ENCODE measurements around the gene CCDC184.
"Not testable (repeated sequence)": the region's sequence is repeated elsewhere in the genome, so short reads cannot be mapped to it uniquely, and the experiment has no call there.

CCDC184 gene

DNA sequence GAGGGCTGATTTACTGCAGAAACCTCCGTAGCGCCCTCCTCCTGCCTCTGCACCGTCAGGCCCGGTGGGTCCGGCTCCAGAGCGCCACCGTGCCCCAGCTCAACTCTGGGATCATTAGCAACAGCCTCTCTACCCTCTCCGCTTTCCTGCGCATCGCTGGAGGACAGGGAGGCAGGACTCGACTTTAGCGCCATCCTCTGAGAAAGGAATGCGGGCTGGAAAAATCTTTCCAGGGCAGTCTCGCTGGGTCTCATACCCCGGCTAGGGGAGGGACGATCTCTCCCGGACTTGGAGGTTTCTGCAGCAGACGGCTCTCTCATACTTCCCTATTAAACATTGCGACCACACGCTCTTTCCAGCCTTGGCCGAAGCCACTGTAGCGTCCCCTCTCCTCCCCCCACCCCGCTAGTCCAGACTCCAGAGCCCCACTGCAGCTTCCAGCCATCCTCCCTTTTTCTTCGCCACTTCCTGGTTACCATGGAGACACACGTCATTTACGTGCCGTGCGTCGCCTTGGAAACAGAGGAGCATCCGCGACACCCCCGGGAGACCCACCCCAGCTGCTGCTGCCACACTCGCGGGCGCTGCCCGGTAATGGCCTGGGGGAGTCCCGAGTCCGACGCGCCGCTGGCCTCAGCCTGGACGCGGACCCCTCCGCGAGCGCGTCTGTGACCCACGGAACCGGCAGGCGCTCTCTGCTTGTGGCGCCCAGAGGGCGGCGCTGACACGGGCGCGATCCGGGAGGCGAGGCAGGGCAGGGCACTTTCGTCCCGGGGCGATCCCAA, at the start of gene CCDC184:
Gene CCDC184, plus strand, starts transcription at position 554 of the 785 bp plus-strand sequence. CDS start 479 bp downstream, outside the sequence.
- DNase-seq: peak; percentile 83

DNA sequence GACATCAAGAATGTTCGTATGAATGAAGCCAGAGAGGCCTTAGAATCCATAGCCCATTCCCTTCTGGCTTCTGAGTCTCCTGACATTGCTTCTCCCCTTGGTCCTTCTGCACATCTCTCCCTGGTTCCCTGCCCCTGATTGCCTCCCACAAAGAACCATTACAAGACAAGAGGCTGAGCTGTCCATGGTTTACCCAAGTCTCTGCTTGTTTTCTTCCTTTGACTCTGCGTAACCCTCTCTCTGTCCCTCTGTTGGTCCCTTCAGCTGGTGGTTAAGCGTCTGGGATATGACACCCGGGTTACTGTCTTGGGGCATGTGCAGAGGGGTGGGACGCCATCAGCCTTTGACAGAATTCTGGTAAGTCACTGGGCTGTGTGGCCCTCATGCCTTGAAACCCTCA, 48.4 kb upstream of the CCDC184 start:
- DNase-seq: no peak

DNA sequence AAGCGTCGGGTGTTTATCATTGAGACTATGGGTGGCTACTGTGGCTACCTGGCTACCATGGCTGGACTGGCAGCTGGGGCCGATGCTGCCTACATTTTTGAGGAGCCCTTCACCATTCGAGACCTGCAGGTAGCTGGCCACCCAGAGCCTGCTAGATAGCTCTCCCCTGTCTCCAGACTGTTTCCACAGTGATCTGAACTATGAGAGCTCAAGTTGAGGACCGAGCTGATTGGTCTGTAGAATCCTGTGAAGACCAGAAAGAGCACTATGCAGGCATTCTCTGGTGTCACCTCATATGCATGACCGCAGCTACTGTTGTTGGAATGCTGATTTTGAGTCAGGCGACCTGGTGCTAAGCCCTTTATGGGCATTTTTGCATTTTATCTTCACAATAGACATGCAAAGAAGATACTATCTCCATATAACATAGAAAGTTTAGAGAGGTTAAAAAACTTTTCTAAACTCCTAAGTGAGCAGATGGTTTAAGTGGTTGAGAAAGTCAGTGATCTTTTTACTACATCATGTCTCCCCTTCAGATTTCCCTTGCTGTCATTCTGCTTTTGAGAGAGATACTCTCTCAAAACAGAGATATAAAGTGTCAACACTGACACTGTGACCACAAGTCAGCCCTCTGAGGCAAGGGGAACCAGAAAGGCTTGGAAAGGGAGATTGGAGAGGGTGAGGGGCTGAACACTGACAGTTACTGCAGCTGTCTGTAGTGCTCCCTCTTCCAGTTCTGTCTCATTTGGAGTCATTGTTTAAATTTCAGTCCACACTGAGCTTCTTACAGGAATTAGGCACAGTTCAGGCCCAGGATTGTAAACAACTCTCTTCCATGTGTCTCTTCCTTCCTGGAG, 40.4 kb upstream of the CCDC184 start:
- peak; percentile 25 for DNase-seq

DNA sequence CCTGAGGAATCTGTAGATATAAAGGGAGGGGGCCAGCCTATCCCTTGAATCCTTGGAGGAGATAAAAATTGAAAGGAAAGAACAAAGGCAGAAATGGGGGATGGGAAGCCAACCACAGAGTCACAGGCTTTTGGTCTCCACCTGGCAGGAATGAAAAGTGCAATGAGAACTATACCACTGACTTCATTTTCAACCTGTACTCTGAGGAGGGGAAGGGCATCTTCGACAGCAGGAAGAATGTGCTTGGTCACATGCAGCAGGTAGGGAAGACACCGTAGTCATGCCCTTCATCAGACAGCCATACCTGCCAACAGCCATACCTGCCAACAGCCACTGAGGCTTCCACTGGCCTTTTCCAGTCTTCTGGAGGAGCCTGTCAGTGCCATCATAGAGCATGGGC, 39.5 kb upstream of the CCDC184 start:
- DNase-seq: no peak

DNA sequence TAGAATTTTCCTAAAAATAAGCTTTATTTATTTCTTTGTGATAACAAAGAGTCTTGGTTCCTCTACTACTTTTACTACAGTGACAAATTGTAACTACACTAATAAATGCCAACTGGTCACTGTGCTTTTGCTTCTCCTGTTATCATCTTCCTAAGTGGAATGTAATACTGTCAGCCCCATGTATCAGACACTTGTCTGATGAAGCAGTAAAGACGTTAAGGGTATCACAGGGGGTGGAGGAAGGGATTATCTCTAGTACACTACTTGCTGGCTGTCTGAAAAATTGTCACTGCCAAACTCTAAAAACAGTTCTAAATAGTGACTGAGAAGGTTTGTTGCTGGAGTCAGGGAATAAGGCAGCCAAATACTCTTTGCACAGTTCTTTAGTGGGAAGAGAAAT, 37.5 kb upstream of the CCDC184 start:
- no peak for DNase-seq

DNA sequence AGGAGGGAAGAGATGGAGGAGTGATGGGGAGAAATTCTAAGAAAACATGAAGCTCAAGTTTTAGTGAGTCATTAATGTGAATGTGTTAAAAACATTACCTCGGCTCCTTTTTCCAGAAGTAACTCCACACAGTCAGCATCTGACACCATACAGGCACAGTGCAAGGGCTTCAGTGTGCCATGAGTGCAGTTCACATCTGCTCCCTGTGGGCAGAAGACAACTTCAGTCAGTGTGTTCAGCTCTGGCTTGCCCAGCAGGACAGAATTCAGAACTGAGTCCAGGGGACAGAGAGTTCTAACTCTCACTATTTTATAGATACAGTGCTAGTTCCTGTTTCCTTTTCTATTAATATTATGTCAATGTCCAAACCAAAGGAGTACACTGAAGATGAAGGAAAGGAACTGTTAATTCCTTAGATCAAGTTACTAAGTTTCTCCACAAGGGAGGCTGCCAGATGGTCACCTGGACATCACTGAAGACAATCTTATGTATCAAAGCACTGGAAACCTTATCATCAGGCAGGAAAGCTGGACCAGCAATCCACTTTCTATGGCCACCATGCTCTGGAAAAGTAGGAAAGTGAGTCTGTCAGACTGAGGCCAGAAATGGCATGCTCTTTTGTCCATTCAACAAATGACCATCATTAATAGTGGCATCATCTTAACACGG, 32.2 kb upstream of the CCDC184 start:
- no peak for DNase-seq

DNA sequence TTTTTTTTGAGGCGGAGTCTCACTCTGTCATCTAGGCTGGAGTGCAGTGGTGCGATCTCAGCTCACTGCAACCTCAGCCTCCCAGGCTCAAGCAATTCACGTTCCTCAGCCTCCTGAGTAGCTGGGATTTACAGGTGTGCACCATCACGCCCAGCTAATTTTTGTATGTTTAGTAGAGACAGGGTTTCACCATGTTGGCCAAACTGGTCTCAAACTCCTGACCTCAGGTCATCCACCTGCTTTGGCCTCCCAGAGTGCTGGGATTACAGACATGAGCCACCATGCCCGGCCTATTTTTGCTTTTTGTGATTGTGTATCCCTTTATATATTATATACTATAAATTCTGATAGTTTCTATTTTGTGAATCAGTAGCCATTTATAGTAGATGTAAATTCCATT, 27.7 kb upstream of the CCDC184 start:
- not testable (repeated sequence) for DNase-seq

DNA sequence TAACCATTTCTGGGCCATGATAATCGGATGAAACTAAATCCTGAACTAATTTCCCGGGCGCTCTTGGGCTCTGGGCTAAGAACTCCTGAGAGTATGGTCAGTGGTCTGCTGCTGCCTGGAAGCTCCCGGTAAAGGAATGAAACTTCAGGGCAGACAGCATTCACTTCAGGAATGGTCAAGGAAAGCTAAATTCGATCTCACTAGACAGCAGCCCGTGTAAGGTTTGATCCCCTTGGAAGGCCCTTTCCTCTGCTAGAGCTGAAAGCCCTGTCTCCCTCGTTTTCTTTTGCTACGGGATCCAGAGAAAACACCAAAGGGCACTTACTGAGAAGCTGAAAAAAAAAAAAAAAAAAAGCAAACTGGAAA, 26.8 kb upstream of the CCDC184 start:
- no peak for DNase-seq

DNA sequence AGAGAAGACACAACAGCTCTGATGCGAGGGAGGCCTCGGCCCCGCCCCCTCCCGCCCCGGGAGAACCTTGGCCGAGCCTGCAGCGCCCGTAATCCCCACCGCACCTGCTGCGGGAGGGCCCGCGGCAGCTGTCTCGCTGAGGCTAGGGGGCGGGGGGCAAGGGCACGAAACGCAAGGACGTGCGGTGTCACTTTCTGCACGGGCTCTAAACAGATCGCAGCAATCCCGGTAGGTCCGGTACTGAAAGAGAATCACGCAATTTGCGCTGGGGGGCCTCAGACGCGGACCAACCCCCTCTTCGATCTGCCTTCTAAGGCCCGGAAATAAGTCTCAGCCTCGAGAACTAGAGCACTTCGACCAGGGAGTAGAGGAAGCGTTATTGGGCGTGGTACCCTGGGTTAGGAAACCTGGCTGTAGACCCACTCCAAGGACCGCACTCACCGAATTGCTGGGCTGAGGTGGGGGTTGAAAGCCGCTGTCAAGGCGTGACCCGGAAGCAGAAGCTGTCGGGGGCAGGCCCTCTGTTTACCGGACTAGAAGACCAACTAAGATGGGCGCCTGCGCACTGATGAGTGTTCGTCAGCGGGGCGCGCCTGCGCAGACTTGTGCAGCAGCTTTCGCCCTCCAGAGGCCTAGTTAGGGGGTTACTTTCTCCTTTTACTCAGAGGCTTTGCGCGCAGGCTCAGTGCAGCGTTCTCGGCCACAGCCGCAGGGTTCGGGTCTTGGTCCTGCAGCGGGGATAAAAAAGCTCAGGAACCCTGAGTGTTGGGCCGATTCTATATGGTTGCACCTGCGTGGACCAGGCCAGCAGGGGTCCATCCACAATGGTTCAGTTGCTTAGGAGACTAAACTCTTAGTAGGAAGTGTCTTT, 26.2 kb upstream of the CCDC184 start, which contains the start of gene ASB8:
Gene ASB8, minus strand, starts transcription at position 498 of the 871 bp plus-strand sequence. CDS start 4,019 bp downstream, outside the sequence.
- peak; percentile 100 for DNase-seq

DNA sequence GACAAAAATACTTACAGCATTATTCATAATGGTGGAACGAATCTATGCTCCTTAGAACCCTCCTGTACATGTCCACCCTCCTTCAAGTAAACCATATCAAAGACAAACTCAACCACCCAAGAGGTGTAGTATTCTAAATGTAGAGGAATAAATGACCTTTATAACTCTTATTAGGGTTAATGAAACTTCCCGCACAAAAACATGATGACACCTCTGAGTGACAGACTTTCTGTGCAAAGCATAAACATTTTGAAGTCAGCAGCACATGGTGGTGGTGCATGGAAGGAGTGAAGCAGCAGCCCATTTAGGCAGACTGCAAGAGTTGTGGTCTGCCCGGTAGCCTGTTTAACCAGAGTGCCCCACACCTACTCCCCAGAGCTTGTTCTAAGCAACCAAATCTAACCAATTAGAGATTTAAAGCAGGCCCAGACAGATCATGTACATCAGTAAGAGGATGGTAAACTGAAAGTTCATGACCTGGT, 25.5 kb upstream of the CCDC184 start:
- DNase-seq: peak; percentile 12

DNA sequence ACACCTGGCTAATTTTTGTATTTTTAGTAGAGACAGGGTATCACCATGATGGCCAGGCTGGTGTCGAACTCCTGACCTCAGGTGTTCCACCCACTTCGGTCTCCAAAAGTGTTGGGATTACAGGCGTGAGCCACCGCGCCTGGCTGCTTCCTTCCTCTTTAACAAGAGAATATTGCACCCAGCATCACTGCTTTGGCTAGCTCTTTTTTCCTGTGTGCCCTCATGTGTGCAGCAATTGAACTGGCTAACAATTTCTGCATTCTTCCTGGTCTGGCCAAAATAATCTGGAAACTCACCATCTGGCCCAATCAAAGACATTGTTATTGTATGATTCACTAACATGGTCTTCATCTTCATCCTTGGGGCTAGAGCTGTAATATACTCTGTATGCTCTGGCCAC, 23.4 kb upstream of the CCDC184 start:
- DNase-seq: peak; percentile 55

DNA sequence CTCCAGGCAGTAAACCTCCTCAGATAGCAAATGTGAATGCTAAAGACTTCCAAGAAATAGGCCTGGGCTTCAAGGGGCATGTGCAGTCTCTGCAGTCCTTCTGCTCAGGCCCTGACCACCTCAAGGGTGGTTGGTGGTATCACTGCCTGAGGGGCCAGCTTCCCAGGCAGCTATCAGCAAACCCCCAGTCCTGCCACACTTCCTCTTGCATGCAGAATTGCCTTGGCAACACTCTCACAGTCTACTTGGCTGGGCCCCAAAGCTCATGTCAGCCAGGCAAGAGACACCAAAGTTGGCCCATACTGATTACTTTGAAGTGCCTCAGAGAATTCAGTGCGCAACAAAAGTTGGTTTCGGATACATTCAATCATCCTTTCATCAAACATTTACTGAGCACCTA, 22.6 kb upstream of the CCDC184 start:
- DNase-seq: peak; percentile 99

DNA sequence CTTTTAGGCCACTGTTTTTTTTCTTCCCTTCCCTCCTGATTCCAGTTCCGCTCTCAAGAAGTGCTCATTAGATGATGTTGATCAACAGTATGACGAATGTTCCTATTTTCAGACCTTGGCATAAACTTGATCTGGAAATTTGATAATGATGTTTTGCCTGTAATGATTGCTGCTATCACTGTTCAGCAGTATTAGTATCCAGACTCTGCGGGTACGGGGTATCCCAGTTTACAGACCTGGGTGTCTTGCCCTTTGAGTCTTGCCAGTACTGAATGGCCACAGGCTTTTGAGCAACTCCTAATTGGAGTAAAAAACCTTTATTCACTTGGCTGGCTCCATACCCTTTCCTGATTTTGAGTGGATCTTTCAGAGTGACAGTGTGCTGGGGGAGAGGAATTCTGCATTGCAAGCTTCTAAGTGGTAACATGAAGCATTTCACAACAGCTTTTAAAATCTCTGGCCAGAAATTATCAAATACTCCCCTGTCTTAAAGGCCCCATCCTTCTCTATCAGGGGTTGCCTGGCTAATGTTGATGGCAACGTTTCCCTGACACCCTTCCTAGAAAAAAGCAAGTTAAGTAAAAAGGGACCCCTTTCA, 20.2 kb upstream of the CCDC184 start:
- no peak for DNase-seq

DNA sequence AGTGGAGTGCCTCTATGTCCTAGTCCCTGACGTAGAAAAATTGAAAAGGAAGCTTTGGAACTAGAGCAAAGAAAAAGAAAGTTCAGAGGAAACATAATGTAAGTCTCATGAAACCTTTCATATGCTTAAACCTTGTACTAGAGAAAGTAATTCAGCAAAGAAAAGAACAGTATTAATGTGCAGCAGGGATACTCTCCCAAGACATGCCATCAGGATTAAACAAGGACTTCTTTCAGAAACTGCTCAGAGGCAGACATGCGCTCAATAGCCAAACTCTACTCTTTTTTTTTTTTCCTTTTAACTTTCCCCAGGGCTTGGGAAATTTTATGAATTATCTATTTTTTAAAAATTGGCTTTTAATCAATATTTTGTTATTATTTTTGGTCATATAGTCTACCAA, 19.0 kb upstream of the CCDC184 start:
- no peak for DNase-seq

DNA sequence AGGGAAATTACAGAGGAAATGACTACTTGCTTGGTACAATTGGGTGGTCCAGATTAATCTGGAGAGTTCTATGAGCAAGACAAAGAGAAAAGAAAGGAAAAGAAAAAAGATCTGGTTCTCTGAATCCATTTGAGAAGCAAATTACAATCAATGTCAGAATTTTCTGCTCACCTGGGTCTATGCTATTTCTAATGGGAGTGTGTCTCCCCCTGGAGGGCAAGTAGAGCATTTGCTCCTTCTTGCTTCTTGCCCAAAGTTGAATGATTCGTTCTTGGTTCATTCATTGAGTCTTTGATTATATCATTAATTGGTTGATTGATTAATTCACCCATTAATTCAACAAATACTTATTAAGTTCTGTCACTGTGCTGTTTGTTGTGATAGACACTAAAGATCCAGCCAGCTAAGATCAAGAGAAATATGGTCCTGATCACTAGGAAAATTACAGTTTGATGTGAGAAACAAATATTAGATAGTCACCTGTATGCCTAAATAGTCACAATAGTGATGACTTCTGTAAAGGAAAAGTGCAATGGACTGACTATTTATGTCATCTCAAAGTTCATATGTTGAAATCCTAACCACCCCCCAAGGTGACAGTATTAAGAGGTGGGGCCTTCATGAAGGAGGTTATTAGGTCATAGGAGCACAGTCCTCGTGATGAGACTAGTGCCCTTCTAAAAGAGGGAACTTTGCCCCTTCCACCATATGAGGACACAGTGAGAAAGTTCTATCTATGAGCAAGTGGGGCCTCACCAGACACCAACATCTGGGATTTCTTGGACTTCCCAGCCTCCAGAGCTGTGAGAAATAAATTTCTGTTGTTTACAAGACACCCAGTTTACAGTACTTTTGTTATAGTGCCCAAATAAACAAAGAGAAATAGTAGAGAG, 18.1 kb upstream of the CCDC184 start:
- DNase-seq: peak; percentile 85

DNA sequence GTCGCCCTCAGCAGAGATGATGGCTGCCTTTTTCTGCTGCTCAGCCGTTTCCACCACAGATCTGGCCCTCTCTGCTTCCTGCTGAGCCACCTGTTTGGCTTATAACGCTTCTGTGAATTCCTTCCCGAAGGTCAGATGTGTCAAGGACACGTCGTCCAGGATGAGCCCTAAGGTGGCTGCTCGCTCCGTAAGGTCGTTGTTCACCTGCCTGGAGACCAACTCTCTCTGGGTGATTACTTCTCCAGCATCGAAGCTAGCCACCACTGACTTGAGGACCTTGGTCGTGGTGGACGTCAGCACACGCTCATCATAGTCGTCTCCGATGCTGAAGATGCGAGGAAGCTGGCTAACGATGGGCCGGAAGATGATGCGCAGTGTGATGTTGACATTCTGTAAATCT, 14.4 kb upstream of the CCDC184 start:
- no peak for DNase-seq

DNA sequence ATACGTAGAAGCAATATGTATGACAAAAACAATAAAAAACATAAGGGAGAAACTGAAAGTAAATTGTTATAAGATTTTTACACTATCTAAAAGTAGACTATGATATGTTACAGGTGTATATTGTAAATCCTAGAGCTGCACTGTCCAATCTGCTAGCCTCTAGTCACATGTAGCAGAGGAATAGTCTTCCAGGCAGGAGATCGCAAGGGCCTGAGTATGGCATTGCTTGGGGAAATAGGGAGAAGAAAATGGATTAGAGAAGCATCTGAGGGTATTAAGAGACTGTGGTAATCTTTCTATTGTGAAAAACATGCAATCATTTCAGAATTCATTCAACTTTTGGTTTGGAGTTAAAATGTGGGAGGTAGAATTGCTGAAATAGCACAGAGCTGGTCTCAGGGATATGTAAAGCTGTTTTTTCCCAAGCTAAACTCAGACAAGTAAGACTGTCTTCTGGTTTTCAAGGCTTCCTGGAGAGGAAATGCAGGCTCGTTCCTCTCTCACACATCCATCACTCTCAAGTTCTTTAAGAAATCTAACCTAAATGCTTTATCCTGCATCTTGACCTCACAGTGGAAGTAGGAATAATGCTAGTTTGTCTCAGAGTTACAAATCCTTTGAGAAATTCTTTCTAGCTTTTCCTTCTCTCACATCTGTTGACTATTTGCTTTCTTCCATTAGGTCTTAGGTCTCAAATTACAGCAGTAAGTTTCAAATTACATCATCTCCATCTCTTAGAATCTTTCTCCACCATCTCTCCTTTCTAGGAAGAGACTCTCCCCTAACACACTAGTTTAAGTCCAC, 7.6 kb upstream of the CCDC184 start:
- no peak for DNase-seq

DNA sequence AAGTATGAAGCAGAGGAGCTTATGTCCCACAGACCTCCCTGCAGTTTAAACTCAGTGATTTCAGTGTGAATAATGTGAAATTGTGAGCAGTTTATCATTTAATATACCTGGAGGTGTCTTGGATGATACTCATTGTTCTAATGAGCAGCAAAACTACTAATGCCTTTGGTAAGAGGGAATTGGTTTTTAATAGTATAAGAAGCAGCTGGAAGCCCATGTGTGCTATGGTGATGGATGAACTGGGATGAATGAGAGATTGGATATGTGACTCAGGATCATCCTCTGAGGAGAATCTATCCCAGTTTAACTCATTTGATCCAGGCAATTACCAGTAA, 7.1 kb upstream of the CCDC184 start:
- DNase-seq: no peak

DNA sequence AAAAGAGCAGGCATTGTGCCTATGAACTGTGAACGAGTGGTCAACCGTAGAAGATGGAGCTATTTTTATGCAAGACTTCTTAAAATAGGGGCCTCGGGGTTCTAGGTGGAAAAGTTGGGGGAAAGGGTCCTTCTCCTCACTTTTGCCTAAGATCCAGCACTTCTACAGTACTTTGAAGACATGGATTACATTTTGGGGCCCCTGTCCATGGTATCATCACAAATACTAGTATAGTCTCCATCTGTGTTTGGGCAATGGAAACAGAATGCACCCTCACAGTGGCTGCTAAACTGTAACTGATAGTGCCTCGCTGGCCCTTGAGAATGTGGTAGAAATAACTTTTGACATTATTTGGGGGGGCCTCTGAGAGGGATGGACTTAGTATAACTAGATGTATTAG, 5.5 kb upstream of the CCDC184 start:
- no peak for DNase-seq

DNA sequence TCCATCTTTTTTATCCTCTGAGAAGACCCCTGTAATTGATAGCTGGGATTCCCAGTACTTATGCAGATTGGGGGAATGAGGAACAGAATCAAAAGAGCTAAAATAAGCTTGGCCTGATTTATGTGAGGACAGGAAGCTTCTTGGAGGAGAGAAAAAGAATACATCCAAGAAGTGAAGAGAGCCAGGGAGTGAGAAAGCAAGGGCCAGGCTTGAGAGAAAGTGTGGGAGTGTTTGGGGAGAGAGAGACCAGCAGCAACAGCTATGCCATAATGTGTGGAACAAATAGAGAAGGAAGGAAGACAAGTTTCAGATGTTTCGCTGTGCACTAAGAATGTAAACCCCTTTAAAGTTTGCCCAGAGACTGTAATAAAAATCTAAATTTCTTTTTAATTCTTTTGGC, 4.0 kb upstream of the CCDC184 start:
- no peak for DNase-seq

Data from hematopoietic multipotent progenitor cell treated with erythropoietin and hydrocortisone succinate and interleukin-3 and kit ligand, for 4 days (in vitro differentiated cells).